Right atrium auricular region (tissue), 2 donors: ENCODE results near the gene ADCK2. TPM values are rescaled to one million over a fixed set of nuclear protein-coding genes. Genes with fewer than 3 reads are reported as not detected.

Source experiments
- DNase-seq: peaks from one replicate; pipeline ENCODE4 v3.0.0-alpha.2; 2019; ENCODE audit warnings: low spot score
- H3K27ac ChIP-seq, 2 donors: fragments of 200-600 bp; sonication (generic); 1 replicate in 1 of 2; 2 replicates in 1 of 2; pipeline ENCODE4 v1.5.1; 2016 to 2019
- H3K27me3 ChIP-seq, 2 donors: fragments of 200-600 bp; sonication (generic); one replicate each; pipeline versions ENCODE4 v1.5.1 to v1.6.0; 2017 to 2019
- H3K36me3 ChIP-seq: fragments of 200-600 bp; sonication (generic); one replicate; pipeline ENCODE4 v1.5.1; 2016
- H3K4me1 ChIP-seq, 2 donors: fragments of 200-600 bp; sonication (generic); one replicate each; pipeline versions ENCODE4 v1.5.1 to v1.6.0; 2017 to 2019
- H3K4me3 ChIP-seq, 2 donors: fragments of 200-600 bp; sonication (generic); 1 replicate in 1 of 2; 2 replicates in 1 of 2; pipeline ENCODE4 v1.5.1; 2017 to 2019; ENCODE audit warnings: mild to moderate bottlenecking in 1 of 2, moderate library complexity in 1 of 2
- H3K9me3 ChIP-seq, 2 donors: fragments of 200-600 bp; sonication (generic); one replicate each; pipeline ENCODE4 v1.5.1; 2019
- CTCF ChIP-seq, 2 donors: fragments of 200-600 bp; sonication (generic); IDR thresholded peaks; one replicate each; pipeline ENCODE4 v1.5.1; 2019; ENCODE audit warnings: antibody characterized with exemption in 2 of 2
- total RNA-seq, 2 donors: library from RNA; depleted of rRNA; stranded (reverse); fragments of >200 nt; gene quantifications; one replicate each; pipeline ENCODE4 v1.1.0, GENCODE V29; 2016

Gene ADCK2
- total RNA-seq, 2 donors from 2014 or later = 16.6 to 21.8 TPM

DNA sequence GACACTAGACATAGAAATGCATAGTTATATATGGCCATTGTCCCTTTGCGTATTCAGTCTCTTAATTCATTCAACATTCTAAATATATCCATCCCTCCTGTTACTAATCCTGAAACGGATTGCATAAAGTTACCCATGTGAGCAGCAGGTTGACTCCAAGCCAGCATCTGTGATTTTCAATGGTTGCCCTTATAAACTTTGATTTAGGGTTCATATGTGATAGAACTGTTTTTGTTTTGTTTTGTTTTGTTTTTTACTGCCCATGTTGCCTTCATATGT lies 18.7 kb upstream of the ADCK2 start:
- H3K27ac ChIP-seq = no peak overlapping the region

DNA sequence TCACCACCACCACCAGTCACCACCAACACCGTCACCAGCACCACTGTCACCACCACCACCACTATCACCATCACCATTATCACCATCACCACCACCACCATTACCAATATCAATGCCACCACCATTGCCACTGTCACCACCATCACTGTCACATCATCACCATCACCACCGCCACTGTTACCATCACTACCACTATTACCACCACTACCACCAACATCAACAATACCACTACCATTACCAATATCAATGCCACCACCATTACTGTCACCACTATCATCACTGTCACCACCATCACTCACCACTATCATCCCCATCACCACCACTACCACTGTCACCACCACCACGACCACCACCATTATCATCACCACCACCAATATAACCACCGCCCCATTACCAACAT lies 18.1 kb upstream of the ADCK2 start:
- TF ChIP-seq CTCF (IDR thresholded peaks at IDR 0.05) = no peak
- DNase-seq = no peak
- no peaks in the 10 kb centered on the region for H3K36me3 ChIP-seq
- H3K4me1 ChIP-seq = peaks cover 0 to 21% of the 10 kb centered on the region in 2 donors
- H3K27ac ChIP-seq = no peak overlapping the region
- H3K4me3 ChIP-seq = no peak overlapping the region
- no peaks in the 10 kb centered on the region for H3K27me3 ChIP-seq
- H3K9me3 ChIP-seq = no peaks in the 10 kb centered on the region

More for the DNA sequence above, 18.7 kb upstream of the ADCK2 start:
- no peaks in the 10 kb centered on the region for H3K36me3 ChIP-seq
- H3K9me3 ChIP-seq = no peaks in the 10 kb centered on the region
- H3K27me3 ChIP-seq = no peaks in the 10 kb centered on the region
- peaks cover 0 to 21% of the 10 kb centered on the region in 2 donors for H3K4me1 ChIP-seq
- DNase-seq = no peak
- no peak for TF ChIP-seq CTCF (IDR thresholded peaks at IDR 0.05)
- H3K4me3 ChIP-seq = no peak overlapping the region

- peaks cover 0 to 21% of the 10 kb centered on the region in 2 donors for H3K4me1 ChIP-seq
- no peak for TF ChIP-seq CTCF (IDR thresholded peaks at IDR 0.05)
- H3K36me3 ChIP-seq = no peaks in the 10 kb centered on the region
- no peak for DNase-seq
- no peak overlapping the region for H3K4me3 ChIP-seq
- H3K27ac ChIP-seq = peak overlapping the region in 1 of 2 donors; percentile 31
- no peaks in the 10 kb centered on the region for H3K27me3 ChIP-seq
- H3K9me3 ChIP-seq = no peaks in the 10 kb centered on the region
These were observed 17.0 kb upstream of the ADCK2 start for GRCh38 chr7:140655511-140656408.

DNA sequence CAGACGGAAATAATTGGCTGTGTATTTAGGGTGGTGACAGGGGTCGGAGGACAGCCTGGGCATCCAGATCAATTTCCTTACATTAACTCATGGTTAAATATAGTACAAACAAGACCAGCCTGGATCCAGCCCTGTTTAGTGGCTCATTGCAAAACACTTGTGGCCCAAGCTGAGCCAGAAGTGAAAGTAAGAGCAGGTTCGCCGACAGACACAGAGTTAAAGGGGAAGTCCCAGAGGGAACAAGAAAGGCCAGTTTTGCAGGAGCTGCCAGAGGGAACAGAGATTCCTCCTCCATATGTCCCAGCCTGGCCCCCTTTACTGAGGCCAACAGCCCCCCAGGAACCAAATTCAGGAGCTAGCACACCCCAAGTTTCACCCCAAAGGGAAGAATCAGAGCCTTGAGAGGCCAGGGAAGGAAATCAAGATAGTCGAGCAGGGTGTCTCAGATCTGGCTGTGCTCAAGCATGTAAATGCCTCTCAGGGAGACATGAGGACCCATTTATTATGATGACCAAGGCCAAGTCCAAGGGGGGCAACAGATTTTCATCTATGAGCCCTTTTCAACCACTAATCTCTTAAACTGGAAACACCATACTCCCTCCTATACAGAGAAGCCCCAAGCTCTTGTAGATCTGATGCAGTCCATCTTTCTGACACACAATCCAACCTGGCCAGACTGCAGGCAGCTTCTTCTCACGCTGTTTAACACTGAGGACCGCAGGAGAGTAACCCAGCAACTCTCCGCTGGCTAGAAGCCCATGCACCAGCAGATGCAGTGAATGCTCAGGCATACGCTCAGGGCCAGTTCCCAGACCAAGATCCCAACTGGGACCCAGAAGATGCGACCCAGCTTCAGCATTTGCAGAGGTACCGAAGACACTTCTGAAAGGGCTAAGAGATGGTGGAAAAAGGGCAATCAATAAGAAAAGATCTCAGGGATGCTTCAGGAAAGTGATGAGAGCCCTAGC lies 15.9 kb upstream of the ADCK2 start:
- no peaks in the 10 kb centered on the region for H3K36me3 ChIP-seq
- no peaks in the 10 kb centered on the region for H3K9me3 ChIP-seq
- no peak for DNase-seq
- H3K27ac ChIP-seq = peak overlapping the region in 1 of 2 donors; percentile 31
- peak overlapping the region in 1 of 2 donors; percentile 36 for H3K4me3 ChIP-seq
- no peaks in the 10 kb centered on the region for H3K27me3 ChIP-seq
- no peak for TF ChIP-seq CTCF (IDR thresholded peaks at IDR 0.05)
- H3K4me1 ChIP-seq = peaks cover 0 to 21% of the 10 kb centered on the region in 2 donors

- H3K27me3 ChIP-seq = no peaks in the 10 kb centered on the region
- H3K27ac ChIP-seq = no peak overlapping the region
- no peaks in the 10 kb centered on the region for H3K36me3 ChIP-seq
- H3K4me3 ChIP-seq = no peak overlapping the region
- no peaks in the 10 kb centered on the region for H3K9me3 ChIP-seq
- peaks cover 0 to 21% of the 10 kb centered on the region in 2 donors for H3K4me1 ChIP-seq
- DNase-seq = no peak
- no peak for TF ChIP-seq CTCF (IDR thresholded peaks at IDR 0.05)
These were observed 14.9 kb upstream of the ADCK2 start for GRCh38 chr7:140657891-140658290.
